ENCODE results near the gene PCF11.
"Not testable (repeated sequence)": the region's sequence is repeated elsewhere in the genome, so short reads cannot be mapped to it uniquely, and the experiment has no call there.

Gene PCF11

DNA sequence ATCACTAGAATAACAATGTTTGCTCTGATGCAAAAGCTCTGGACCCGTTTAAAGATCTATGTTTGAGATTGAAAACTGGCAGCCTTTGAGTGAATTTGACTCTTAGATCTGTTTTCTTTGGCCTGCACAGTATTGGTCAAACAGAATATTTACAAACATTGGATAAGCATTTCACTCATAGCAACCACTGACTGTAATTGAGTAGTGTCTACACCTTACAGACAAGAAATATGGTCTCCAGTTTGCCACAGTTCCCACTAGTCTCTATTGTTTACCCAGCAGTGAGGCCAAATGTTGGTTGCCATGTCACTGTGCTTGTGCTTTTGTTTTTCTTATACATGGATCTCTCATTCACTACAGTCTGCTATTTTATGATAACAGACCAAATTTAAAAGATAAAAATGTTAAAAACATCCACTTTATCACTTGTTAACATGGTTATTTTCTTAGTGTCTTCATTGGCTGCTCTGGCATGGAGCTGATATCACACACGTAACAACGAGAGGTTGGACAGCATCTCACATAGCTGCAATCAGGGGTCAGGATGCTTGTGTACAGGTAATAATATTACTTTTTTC is 48.8 kb downstream of the PCF11 start:
- TF ChIP-seq, protein P1, sequence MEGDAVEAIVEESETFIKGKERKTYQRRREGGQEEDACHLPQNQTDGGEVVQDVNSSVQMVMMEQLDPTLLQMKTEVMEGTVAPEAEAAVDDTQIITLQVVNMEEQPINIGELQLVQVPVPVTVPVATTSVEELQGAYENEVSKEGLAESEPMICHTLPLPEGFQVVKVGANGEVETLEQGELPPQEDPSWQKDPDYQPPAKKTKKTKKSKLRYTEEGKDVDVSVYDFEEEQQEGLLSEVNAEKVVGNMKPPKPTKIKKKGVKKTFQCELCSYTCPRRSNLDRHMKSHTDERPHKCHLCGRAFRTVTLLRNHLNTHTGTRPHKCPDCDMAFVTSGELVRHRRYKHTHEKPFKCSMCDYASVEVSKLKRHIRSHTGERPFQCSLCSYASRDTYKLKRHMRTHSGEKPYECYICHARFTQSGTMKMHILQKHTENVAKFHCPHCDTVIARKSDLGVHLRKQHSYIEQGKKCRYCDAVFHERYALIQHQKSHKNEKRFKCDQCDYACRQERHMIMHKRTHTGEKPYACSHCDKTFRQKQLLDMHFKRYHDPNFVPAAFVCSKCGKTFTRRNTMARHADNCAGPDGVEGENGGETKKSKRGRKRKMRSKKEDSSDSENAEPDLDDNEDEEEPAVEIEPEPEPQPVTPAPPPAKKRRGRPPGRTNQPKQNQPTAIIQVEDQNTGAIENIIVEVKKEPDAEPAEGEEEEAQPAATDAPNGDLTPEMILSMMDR (IDR thresholded peaks at IDR 0.05), result no peak
- H3K9me3 ChIP-seq, result no peaks in the 10 kb centered on the region
- H3K4me1 ChIP-seq (ENCODE audit: control insufficient read depth in 1 of 2, insufficient read depth in 1 of 2, low read depth in 1 of 2, low read length in 1 of 2), result no peaks in the 10 kb centered on the region
- no peak overlapping the region for H3K4me3 ChIP-seq (ENCODE audit: low read depth in 1 of 2, low read length in 1 of 2)
- H3K27me3 ChIP-seq, result no peaks in the 10 kb centered on the region
- H3K27ac ChIP-seq, result no peak overlapping the region
- no peaks in the 10 kb centered on the region for H3K36me3 ChIP-seq

GRCh38 chr11:83206221-83206620 is 49.3 kb downstream of the PCF11 start:
- Histone ChIP-seq H3K4me3 (ENCODE audit: low read depth in 1 of 2, low read length in 1 of 2) (no peak overlapping the region), H3K4me1 (ENCODE audit: control insufficient read depth in 1 of 2, insufficient read depth in 1 of 2, low read depth in 1 of 2, low read length in 1 of 2) (no peaks in the 10 kb centered on the region)
- TF ChIP-seq, protein P1 (IDR thresholded peaks at IDR 0.05), result no peak

DNA sequence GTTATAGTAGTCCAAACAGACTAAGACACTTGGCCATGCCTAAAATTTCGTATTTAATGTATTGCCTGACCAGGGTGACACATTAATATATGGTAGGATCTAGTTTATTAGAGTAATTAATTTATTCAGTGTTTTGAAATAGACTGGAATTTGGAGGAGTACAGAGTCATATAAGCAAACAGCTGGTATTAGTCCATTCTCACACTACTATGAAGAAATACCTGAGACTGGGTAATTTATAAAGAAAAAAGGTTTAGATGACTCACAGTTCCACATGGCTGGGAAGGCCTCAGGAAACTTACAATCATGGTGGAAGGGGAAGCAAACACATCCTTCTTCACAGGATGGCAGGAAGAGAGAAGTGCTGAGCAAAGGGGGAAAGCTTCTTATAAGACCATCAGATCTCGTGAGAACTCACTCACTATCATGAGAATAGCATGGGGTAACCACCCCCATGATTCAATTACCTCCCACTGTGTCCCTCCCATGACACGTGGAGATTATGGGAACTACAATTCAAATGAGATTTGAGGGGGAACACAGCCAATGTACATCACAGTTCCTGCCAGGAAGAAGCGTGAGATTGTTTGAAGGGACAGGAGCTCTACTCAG is 49.9 kb downstream of the PCF11 start:
- H3K9me3 ChIP-seq; H3K36me3 ChIP-seq; H3K4me1 ChIP-seq (ENCODE audit: control insufficient read depth in 1 of 2, insufficient read depth in 1 of 2, low read depth in 1 of 2, low read length in 1 of 2); H3K27me3 ChIP-seq; H3K27ac ChIP-seq; H3K4me3 ChIP-seq (ENCODE audit: low read depth in 1 of 2, low read length in 1 of 2): not testable (repeated sequence)

More at GRCh38 chr11:83206221-83206620, 49.3 kb downstream of the PCF11 start:
- Histone ChIP-seq H3K9me3 (no peaks in the 10 kb centered on the region), H3K36me3 (no peaks in the 10 kb centered on the region), H3K27ac (no peak overlapping the region), H3K27me3 (no peaks in the 10 kb centered on the region)

GRCh38 chr11:83219095-83219494 is 62.2 kb downstream of the PCF11 start:
- Histone ChIP-seq H3K4me1 (ENCODE audit: control insufficient read depth in 1 of 2, insufficient read depth in 1 of 2, low read depth in 1 of 2, low read length in 1 of 2) (no peaks in the 10 kb centered on the region), H3K27me3 (no peaks in the 10 kb centered on the region), H3K36me3 (no peaks in the 10 kb centered on the region), H3K27ac (no peak overlapping the region), H3K4me3 (ENCODE audit: low read depth in 1 of 2, low read length in 1 of 2) (no peak overlapping the region), H3K9me3 (no peaks in the 10 kb centered on the region)
- TF ChIP-seq, protein P1 (IDR thresholded peaks at IDR 0.05), result no peak

GRCh38 chr11:83220260-83220659 is 63.3 kb downstream of the PCF11 start:
- Histone ChIP-seq H3K4me1 (ENCODE audit: control insufficient read depth in 1 of 2, insufficient read depth in 1 of 2, low read depth in 1 of 2, low read length in 1 of 2) (no peaks in the 10 kb centered on the region), H3K9me3 (no peaks in the 10 kb centered on the region), H3K27ac (no peak overlapping the region), H3K4me3 (ENCODE audit: low read depth in 1 of 2, low read length in 1 of 2) (no peak overlapping the region), H3K36me3 (no peaks in the 10 kb centered on the region), H3K27me3 (no peaks in the 10 kb centered on the region)
- TF ChIP-seq, protein P1 (IDR thresholded peaks at IDR 0.05), result no peak

- no peak overlapping the region for H3K4me3 ChIP-seq (ENCODE audit: low read depth in 1 of 2, low read length in 1 of 2)
- TF ChIP-seq, protein P1 (IDR thresholded peaks at IDR 0.05), result no peak
- H3K4me1 ChIP-seq (ENCODE audit: control insufficient read depth in 1 of 2, insufficient read depth in 1 of 2, low read depth in 1 of 2, low read length in 1 of 2), result no peaks in the 10 kb centered on the region
- H3K27ac ChIP-seq, result no peak overlapping the region
- no peaks in the 10 kb centered on the region for H3K9me3 ChIP-seq
- H3K36me3 ChIP-seq, result no peaks in the 10 kb centered on the region
- H3K27me3 ChIP-seq, result no peaks in the 10 kb centered on the region
These were observed 64.8 kb downstream of the PCF11 start for GRCh38 chr11:83221694-83222093.
